ENCODE results near the gene TIGD4.

Gene TIGD4

GRCh38 chr4:152780267-152780778 lies 793 bp upstream of the TIGD4 start:
- peaks cover 13% of the 10 kb centered on the region for H3K27me3 ChIP-seq (ENCODE audit: low read depth, low read length)
- H3K36me3 ChIP-seq (replicated peaks; ENCODE audit: low read depth, low read length) = no peaks in the 10 kb centered on the region
- peak overlapping the region; percentile 81 for H3K4me3 ChIP-seq (ENCODE audit: low read length)
- H3K9me3 ChIP-seq (ENCODE audit: insufficient read depth, low read length) = no peaks in the 10 kb centered on the region
- TF ChIP-seq EZH2phosphoT487 (IDR thresholded peaks at IDR 0.05; ENCODE audit: low read depth) = no peak
- TF ChIP-seq, protein P1, sequence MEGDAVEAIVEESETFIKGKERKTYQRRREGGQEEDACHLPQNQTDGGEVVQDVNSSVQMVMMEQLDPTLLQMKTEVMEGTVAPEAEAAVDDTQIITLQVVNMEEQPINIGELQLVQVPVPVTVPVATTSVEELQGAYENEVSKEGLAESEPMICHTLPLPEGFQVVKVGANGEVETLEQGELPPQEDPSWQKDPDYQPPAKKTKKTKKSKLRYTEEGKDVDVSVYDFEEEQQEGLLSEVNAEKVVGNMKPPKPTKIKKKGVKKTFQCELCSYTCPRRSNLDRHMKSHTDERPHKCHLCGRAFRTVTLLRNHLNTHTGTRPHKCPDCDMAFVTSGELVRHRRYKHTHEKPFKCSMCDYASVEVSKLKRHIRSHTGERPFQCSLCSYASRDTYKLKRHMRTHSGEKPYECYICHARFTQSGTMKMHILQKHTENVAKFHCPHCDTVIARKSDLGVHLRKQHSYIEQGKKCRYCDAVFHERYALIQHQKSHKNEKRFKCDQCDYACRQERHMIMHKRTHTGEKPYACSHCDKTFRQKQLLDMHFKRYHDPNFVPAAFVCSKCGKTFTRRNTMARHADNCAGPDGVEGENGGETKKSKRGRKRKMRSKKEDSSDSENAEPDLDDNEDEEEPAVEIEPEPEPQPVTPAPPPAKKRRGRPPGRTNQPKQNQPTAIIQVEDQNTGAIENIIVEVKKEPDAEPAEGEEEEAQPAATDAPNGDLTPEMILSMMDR (IDR thresholded peaks at IDR 0.05; ENCODE audit: low read depth, low read length) = peak; percentile 8; the same call in 1 of the 2 replicates
- H3K9ac ChIP-seq (ENCODE audit: low read length) = peak overlapping the region; percentile 74
- H3K4me2 ChIP-seq (ENCODE audit: low read length) = peak overlapping the region; percentile 94
- peak overlapping the region; percentile 93 for H2AFZ ChIP-seq (ENCODE audit: low read depth, low read length)
- peaks cover 48% of the 10 kb centered on the region for H3K79me2 ChIP-seq (ENCODE audit: low read length)
- H3K27ac ChIP-seq (ENCODE audit: low read length) = peak overlapping the region; percentile 37
- H4K20me1 ChIP-seq (ENCODE audit: insufficient read depth, low read length) = peaks cover under 1% of the 10 kb centered on the region; the same call in 1 of the 2 replicates
- peaks cover 24% of the 10 kb centered on the region for H3K4me1 ChIP-seq (ENCODE audit: low read length)

DNA sequence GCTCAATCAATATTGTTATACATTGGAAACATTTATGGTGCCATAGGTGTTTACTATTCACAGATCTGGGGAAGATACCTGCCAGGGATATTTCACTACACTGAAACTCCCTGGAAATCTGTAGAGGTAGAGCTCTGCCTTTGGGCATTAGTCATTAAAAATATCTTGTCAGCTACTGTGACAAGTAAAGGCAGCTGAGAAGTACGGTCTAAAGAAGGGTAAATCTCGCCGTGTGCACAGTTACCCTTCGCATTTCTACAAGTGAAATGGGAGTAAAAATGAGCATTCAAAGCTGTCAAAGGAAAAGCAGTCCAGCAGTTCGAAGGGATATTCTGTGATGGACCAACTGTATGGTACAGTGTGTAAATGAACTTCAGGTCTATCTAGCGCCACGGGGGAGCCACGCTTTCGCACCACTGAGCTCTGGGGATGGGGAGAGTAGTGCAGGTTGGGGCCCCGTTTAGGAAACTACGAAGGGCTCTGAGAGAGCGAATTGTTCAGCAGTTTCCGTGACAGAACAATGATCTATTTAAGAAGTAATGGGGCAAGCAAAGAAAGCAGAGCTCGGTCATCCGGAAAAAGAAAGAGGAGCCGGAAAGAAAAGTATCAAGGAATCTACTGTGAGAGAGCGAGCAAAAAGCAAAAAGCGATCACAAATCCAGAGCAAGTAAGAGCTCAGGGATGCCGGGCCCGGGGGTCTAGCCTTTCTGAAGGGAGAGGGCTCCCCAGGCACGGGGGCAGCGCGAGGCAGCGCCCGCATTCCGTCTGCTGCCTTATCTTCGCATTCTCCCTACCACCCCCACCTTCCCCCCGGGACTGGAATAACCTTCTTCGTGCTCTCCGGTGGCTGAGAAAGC lies 646 bp downstream of the TIGD4 start:
- H2AFZ ChIP-seq (ENCODE audit: low read depth, low read length) = peak overlapping the region; percentile 98
- H3K9ac ChIP-seq (ENCODE audit: low read length) = peak overlapping the region; percentile 74
- peaks cover 39% of the 10 kb centered on the region for H3K79me2 ChIP-seq (ENCODE audit: low read length)
- H3K4me3 ChIP-seq (ENCODE audit: low read length) = peak overlapping the region; percentile 81
- H3K9me3 ChIP-seq (ENCODE audit: insufficient read depth, low read length) = no peaks in the 10 kb centered on the region
- TF ChIP-seq, protein P1 (IDR thresholded peaks at IDR 0.05; ENCODE audit: low read depth, low read length) = no peak
- no peak for TF ChIP-seq EZH2phosphoT487 (IDR thresholded peaks at IDR 0.05; ENCODE audit: low read depth)
- no peaks in the 10 kb centered on the region for H4K20me1 ChIP-seq (ENCODE audit: insufficient read depth, low read length)
- peak overlapping the region; percentile 9; the same call in 1 of the 2 replicates for H3K27ac ChIP-seq (ENCODE audit: low read length)
- H3K27me3 ChIP-seq (ENCODE audit: low read depth, low read length) = peaks cover 13% of the 10 kb centered on the region
- no peaks in the 10 kb centered on the region for H3K36me3 ChIP-seq (replicated peaks; ENCODE audit: low read depth, low read length)
- peaks cover 24% of the 10 kb centered on the region for H3K4me1 ChIP-seq (ENCODE audit: low read length)
- peak overlapping the region; percentile 94 for H3K4me2 ChIP-seq (ENCODE audit: low read length)

DNA sequence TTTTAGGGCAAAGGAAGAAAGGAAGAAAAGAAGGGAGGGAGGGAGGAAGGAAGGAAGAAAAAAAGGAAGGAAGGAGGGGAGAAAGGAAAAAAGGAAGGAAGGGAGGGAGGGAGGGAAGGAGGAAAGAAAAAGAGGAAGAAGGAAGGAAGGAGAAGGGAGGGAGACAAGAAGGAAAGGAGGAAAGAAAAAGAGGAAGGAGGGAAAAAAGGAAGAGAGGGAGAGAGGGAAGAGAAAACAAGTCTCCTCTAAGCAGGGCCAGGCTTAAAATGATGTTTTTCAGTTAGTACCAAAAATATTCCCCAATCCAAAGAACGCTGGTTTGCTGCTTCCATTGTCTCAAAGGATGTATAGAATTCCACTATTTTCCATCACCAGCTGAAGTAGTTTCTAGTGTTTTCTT lies 2.0 kb downstream of the TIGD4 start:
- Histone ChIP-seq H3K4me3 (ENCODE audit: low read length) (no peak overlapping the region), H3K9ac (ENCODE audit: low read length) (no peak overlapping the region), H3K27ac (ENCODE audit: low read length) (no peak overlapping the region), H3K36me3 (replicated peaks; ENCODE audit: low read depth, low read length) (no peaks in the 10 kb centered on the region), H3K27me3 (ENCODE audit: low read depth, low read length) (peaks cover 13% of the 10 kb centered on the region), H2AFZ (ENCODE audit: low read depth, low read length) (no peak overlapping the region), H3K9me3 (ENCODE audit: insufficient read depth, low read length) (no peaks in the 10 kb centered on the region), H3K79me2 (ENCODE audit: low read length) (peaks cover 28% of the 10 kb centered on the region), H3K4me1 (ENCODE audit: low read length) (peaks cover 24% of the 10 kb centered on the region), H4K20me1 (ENCODE audit: insufficient read depth, low read length) (no peaks in the 10 kb centered on the region), H3K4me2 (ENCODE audit: low read length) (no peak overlapping the region)
- no peak for TF ChIP-seq EZH2phosphoT487 (IDR thresholded peaks at IDR 0.05; ENCODE audit: low read depth)
- TF ChIP-seq, protein P1 (IDR thresholded peaks at IDR 0.05; ENCODE audit: low read depth, low read length) = no peak

DNA sequence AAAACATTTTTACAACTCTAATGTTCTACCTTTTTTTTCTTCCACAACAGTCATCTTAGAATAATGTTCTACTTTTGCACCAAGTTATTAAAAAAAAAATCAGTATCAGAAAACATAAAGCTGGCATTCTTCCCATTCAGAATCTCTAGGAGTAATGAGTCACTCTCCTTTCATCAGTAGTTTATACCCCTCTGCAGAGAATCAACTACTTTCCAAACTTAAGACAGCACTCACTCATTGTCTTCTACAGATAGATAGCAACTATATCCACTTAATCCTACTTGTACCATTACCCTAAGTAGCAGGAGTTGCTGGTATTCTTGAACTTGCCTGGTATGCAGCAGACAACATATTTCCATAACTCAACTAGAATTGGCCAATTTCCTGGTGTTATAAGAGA lies 3.2 kb downstream of the TIGD4 start:
- H3K27me3 ChIP-seq (ENCODE audit: low read depth, low read length) = peaks cover 13% of the 10 kb centered on the region
- H3K4me1 ChIP-seq (ENCODE audit: low read length) = peaks cover 23% of the 10 kb centered on the region
- TF ChIP-seq EZH2phosphoT487 (IDR thresholded peaks at IDR 0.05; ENCODE audit: low read depth) = no peak
- TF ChIP-seq, protein P1 (IDR thresholded peaks at IDR 0.05; ENCODE audit: low read depth, low read length) = no peak
- H3K4me2 ChIP-seq (ENCODE audit: low read length) = no peak overlapping the region
- H3K79me2 ChIP-seq (ENCODE audit: low read length) = peaks cover 17% of the 10 kb centered on the region
- H3K9ac ChIP-seq (ENCODE audit: low read length) = no peak overlapping the region
- H2AFZ ChIP-seq (ENCODE audit: low read depth, low read length) = no peak overlapping the region
- no peaks in the 10 kb centered on the region for H4K20me1 ChIP-seq (ENCODE audit: insufficient read depth, low read length)
- no peaks in the 10 kb centered on the region for H3K36me3 ChIP-seq (replicated peaks; ENCODE audit: low read depth, low read length)
- H3K27ac ChIP-seq (ENCODE audit: low read length) = no peak overlapping the region
- H3K9me3 ChIP-seq (ENCODE audit: insufficient read depth, low read length) = no peaks in the 10 kb centered on the region
- H3K4me3 ChIP-seq (ENCODE audit: low read length) = no peak overlapping the region

All from OCI-LY3 (cell line).